HG03342 (cell line): Measurements from ENCODE around the gene KRTAP4-16.
"Not testable (repeated sequence)": the region's sequence is repeated elsewhere in the genome, so short reads cannot be mapped to it uniquely, and the experiment has no call there.

ENCODE experiments used
- ATAC-seq: cut with Tn5 transposase; IDR thresholded peaks from one replicate; pipeline ENCODE4 v1.9.1; 2021; ENCODE audit warnings: mild to moderate bottlenecking, moderate library complexity; ENCODE audit not compliant: unreplicated experiment

Gene KRTAP4-16

GRCh38 chr17:41076788-41077187 is 25.2 kb downstream of the KRTAP4-16 start:
- no peak for ATAC-seq

GRCh38 chr17:41073676-41074075 is 28.3 kb downstream of the KRTAP4-16 start:
- no peak for ATAC-seq

GRCh38 chr17:41071606-41072360 is 30.2 kb downstream of the KRTAP4-16 start:
- no peak for ATAC-seq

DNA sequence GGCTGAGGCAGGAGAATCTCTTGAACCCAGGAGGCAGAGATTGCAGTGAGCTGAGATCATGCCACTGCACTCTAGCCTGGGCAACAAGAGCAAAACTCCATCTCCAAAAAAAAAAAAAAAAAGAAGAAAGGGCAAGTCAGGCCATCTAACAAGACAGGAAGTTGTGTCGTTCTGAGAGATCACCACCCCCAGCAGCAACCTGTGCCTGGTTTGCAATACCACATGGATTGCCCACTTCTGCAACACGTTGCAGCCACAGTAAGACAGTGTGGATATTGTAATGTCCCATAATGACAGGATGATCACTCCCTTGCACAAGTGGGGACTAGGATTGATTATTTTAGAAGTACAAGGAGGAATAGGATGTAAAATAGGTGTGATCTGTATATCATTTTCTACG is 33.0 kb downstream of the KRTAP4-16 start:
- ATAC-seq: no peak

DNA sequence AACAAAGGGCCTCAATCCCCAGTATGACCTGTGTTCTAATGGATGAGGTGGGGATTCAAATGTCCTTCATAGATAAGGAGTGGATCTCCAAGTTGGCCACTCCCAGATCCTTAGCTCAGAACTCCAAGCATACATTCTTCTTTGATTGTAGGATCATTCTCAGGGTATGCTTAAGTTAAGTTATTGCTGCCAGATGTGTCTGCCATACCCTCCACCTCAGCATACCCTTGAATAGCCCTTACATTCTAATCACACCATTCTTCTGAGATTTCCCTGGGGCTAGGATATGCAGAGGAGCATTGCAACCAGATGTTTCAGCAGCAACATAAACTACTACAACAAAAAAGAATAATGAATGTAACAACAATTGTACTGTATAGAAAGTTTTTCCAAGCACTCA is 34.7 kb downstream of the KRTAP4-16 start:
- no peak for ATAC-seq

DNA sequence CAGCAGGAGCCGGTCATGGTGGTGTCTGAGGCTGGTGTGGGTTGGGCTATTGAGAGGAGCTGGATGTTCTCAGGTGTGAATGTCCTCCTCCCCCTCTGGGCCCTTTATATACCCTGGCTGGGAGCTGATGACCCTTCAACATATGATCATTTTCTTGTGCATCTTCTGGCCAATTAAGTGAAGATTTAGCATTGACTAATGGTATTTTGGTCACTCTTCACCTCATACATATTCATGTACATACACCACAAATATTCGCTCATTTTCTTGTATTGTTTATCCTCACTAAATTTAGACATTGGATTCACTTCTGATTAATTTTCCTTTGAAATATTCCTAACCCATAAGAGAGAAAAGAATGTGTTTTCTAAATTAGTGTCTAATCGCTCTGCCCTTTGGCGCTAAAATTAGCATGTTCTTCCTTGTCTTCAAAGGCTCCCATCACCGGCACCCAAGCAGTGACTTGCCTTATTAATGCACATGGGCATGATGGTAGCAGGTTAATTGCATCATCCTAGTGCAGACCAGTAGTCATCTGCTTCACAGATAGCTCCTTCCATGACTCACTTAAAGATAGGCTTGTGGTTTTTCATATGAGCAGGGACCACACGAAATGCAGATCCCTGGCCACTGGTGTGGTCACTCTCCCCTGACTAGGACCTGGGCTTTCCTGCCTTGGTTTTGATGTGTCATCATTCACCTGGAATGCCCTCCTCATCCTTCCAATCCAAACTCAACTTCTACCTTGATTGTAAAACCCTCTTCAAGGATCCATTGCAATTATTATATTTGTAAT is 36.0 kb downstream of the KRTAP4-16 start, which contains the start of gene KRTAP2-4:
Gene KRTAP2-4, minus strand, starts transcription at position 51 of the 796 bp plus-strand sequence. Its CDS starts 34 bp downstream, at position 17.
- no peak for ATAC-seq

DNA sequence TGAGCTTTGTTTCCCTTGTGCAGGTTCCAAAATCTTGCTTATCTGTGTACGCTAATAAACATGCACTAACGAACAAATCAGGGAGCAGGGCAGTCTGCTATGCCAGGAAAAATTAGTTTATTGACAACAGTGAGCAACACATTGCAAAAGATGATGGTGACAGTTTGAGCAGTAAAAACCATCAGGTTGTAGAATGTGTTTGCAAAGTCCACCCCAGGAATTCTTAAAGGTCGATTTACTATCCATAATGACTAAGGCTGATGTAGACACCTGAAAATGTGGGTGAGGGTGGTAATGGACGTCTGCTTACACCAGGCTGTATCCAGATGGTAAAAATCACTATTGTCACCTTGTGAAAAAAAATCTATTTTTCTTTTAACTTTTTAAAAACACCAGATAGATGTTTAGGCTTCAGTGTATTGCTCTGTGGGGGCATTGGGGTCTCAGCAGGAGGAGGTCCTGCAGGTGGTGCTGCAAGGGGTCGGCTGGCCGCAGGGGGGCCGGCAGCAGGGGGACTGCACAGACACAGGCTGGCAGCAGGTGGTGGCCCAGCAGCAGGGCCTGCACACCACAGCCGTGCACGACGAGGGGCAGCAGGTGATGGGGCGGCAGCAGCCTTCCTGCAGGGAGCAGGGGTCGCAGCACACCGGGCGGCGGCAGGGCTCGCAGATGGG is 36.9 kb downstream of the KRTAP4-16 start:
- ATAC-seq: not testable (repeated sequence)

- ATAC-seq: no peak
These were observed 37.7 kb downstream of the KRTAP4-16 start for GRCh38 chr17:41064301-41064700.

DNA sequence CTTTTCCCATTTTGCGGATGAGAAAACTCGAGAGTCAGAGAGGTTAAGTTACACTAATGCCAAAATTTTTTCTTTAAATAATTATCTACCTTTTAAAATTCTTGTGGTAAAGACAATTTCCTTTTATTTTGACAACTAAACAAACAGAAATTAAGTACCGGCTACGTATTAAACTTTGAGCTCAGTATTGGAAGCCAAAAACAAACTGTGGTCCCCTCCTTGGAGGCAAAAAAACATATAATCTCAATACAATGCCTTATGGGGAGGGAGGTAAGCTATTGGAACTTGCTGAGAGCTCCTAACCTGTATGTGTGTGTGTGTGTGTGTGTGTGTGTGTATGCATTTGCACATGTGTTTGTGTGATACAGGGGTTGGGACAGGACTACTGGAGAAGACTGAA is 38.6 kb downstream of the KRTAP4-16 start:
- ATAC-seq: no peak

DNA sequence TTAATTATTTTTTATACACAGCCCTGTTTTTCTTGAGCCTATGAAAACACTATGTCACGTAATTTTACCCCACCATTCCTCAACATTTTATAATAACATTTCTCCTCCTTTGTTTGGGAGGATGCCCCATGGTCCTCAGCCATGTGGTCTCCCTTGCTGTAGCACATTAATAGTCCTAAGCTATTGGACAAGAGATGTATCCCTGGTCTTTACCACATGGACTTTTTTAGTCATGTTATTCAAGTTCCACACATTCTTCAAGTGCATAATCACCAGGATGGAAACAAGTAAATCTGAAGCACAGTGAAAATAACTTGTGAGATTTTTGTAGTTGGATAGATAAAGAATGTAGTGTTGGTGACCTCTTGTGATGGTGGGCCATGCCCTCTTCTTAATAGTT is 40.0 kb downstream of the KRTAP4-16 start:
- ATAC-seq: no peak

GRCh38 chr17:41060052-41060604 is 41.9 kb downstream of the KRTAP4-16 start, which contains the start of gene KRTAP2-3:
Gene KRTAP2-3 (minus strand): TSS chr17:41060114. CDS start chr17:41060050, 64 bp downstream.
- ATAC-seq: no peak

DNA sequence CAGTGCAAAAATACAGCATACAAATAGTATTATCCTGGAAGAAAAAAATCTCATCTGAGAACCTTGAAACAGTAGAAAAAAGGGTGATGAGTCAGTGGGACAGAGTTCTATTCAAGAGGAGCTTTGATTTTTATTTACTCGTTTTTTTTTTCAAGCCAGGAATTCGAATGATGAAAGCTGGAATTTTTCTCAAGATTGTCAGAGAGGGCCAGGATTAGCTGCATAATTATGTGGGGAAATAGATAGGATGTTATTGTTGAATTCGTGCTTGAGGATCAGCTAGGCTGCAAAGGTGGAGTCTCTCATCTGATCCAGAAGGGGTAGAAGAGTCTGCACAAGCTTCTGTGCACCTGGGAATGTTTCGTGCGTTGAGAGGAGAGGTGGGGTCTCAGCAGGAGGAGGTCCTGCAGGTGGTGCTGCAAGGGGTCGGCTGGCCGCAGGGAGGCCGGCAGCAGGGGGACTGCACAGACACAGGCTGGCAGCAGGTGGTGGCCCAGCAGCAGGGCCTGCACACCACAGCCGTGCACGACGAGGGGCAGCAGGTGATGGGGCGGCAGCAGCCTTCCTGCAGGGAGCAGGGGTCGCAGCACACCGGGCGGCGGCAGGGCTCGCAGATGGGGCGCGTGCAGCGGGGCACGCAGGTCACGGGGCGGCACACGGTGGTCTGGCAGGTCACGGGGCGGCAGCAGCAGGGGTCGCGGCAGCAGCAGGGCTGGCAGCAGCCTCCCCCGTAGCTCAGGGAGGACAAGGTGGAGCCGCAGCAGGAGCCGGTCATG is 42.5 kb downstream of the KRTAP4-16 start:
- not testable (repeated sequence) for ATAC-seq

- ATAC-seq: no peak
These were observed 43.3 kb downstream of the KRTAP4-16 start for GRCh38 chr17:41058741-41059140.

DNA sequence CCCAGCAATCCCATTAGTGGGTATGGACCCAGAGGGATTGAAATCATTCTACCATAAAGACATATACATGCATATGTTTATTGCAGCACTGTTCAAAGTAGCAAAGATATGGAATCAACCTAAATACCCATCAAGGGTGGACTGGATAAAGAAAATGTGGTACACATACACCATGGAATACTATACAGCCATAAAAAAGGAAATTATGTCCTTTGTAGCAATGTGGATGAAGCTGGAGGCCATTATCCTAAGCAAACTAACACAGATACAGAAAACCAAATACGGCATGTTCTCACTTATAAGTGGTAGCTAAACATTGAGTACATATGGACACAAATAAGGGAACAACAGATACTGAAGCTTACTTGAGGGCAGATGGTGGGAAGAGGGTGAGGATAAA is 44.5 kb downstream of the KRTAP4-16 start:
- no peak for ATAC-seq

DNA sequence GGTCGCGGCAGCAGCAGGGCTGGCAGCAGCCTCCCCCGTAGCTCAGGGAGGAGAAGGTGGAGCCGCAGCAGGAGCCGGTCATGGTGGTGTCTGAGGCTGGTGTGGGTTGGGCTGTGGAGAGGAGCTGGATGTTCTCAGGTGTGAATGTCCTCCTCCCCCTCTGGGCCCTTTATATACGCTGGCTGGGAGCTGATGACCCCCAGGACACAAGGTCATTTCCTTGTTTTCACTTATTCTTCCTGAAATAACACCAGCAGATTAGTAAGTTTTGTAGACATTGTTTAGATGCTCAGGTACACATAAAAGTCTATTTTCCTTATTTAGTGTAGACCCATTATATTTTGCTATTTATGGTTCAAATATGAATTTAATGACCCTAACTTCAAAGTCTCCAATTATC is 46.9 kb downstream of the KRTAP4-16 start, which contains the start of gene KRTAP2-2:
Gene KRTAP2-2, minus strand, starts transcription at position 101 of the 400 bp plus-strand sequence. Its CDS starts 19 bp downstream, at position 82.
- not testable (repeated sequence) for ATAC-seq

DNA sequence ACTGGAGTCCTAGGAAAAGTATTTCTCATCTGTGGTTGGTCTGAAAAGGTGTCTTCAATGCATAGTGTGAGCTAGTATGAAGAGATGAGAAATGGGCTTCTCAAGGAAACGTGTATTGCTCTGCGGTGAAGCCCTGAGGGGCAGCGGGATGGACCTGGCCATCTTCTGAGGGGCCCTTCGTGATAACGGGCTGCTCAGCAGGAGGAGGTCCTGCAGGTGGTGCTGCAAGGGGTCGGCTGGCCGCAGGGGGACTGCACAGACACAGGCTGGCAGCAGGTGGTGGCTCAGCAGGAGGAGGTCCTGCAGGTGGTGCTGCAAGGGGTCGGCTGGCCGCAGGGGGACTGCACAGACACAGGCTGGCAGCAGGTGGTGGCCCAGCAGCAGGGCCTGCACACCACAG is 47.5 kb downstream of the KRTAP4-16 start:
- ATAC-seq: not testable (repeated sequence)

DNA sequence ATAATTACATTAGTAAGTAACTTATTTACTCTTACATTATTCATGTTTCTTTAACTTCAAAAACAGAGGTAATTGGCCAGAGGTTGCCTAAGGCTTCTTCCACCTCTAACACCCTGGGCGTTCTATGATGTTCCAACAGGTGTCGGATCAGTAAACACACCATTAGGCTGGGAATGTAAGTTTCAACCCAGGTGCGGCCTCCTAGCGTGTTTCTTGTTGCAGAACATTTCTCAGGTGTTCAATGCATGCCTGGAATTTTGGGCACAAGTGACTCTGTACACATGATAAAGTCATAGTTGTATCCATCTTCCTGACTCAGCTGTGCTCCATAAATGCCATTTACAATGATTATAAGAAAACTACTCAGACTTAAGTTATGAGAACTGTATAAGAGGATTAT is 48.0 kb downstream of the KRTAP4-16 start:
- ATAC-seq: no peak

DNA sequence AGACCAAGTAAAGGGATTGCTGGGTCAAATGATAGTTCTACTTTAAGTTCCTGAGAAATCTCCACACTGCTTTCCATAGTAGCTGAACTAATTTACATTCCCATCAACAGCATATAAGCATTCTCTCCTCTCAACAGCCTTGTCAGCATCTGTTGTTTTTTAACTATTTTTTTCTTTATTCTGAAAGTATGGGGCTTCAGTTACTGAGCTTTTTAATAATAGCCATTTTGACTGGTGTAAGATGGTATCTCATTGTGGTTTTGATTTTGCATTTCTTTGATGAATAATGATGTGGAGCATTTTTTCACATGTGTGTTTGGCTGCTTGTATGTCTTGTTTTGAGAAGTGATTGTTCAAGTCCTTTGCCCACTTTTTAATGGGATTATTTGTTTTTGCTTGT is 49.4 kb downstream of the KRTAP4-16 start:
- no peak for ATAC-seq
